GM19397 (cell line): ENCODE measurements around the gene CTIF.

Experiments used
- ATAC-seq: cut with Tn5 transposase; IDR thresholded peaks from one replicate; pipeline ENCODE4 v1.9.1; 2021; ENCODE audit warnings: mild to moderate bottlenecking, moderate library complexity; ENCODE audit not compliant: unreplicated experiment

CTIF gene

GRCh38 chr18:48889115-48889941, 350.5 kb downstream of the CTIF start:
- ATAC-seq = no peak

DNA sequence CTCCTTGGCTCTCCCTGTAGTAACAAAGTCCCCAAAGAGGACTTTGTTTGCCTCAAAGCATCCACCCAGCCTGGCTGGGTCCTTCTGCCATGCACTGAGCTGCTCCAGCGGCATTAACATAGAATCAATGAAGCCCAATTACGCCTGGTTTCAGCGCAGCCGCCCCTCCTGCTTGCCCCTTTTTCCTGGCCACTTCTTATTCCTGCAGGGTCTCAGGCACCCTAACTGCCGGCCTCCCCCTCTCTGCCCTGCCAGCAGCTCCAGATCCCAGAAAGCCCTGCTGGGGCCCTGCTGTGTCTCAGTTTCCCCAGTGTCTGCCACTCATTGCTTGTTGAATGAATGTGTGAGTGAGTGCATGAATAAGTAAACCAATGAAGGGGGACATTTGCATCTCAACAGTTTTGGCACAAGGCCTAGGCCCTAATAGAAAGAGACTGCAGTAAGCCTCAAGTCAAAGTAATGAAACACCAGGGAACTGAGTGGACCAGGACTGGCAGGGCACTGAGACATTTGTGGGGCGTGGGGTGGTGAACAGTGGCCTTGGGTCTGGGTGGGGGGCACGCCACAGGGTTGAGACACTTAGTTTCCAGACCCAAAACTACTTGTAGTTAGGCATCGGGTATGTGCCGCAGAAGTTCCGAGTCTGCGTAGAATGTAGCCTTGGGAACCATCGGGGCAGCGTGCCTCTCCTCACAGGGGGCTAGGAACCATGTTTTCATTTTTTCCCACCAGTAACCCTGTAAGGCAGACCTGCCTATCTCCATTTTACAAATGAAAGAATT, 351.3 kb downstream of the CTIF start:
- ATAC-seq = no peak

GRCh38 chr18:48891721-48892120, 352.9 kb downstream of the CTIF start:
- no peak for ATAC-seq

DNA sequence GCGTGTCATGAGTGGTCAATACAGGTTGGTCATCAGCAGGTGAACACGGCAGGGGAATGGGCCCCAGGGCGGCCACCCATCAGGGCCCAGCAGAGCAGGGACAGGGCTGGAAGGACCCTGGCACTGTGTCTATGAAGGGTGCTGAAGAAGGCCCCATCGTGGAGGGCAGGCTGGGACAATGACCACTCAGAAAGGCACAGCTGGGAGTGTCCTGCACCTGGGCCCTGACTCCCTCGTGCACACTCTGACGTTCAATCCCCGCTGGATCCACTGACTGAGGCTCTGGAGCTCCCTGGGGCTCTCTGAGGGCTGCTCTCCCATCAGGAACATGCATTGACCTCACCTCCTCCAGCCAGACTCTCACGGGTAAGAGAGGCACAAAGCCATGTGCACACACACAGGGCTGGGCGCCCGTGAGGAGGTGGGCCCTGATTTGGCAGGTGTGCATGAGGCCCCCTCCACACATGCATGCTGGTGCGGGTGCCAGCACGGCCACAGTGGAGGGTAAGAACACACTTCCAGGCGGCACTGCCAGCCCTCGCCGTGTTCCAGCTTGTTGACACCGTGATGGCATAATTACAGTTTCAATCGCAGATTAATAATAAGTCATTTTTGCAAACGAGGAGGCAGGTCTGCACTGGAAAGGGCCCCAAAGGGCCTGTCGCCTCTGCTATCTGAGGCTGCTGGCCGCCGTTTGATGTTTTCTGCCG, 353.5 kb downstream of the CTIF start:
- no peak for ATAC-seq

DNA sequence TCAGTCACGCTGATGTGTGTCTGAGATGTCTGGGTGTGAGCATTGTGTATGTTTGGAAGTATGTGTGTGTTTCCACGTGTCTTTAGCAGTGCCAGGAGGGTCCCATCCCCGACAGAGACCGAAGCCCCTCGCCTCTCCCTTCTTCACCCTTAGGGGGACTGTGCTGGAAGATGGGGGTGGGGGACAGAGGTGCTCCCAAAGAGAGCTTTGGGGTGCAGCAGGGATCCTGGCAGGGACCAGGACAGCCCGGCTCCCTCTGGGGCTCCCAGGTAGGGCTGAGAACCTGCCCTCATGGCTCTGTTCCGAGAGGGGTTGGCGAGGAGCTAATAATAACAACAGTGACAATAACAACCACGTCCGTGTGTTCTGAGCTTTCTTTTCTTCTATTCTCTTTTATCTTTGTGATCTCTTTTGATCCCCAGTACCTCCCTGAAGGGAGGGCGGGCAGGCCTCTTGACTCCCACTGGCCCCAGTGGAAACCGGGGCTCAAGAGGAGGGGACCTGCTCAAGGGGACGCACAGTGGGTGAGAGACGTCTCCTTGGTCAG, 354.3 kb downstream of the CTIF start:
- no peak for ATAC-seq

GRCh38 chr18:48893608-48894600, 355.1 kb downstream of the CTIF start:
- no peak for ATAC-seq

DNA sequence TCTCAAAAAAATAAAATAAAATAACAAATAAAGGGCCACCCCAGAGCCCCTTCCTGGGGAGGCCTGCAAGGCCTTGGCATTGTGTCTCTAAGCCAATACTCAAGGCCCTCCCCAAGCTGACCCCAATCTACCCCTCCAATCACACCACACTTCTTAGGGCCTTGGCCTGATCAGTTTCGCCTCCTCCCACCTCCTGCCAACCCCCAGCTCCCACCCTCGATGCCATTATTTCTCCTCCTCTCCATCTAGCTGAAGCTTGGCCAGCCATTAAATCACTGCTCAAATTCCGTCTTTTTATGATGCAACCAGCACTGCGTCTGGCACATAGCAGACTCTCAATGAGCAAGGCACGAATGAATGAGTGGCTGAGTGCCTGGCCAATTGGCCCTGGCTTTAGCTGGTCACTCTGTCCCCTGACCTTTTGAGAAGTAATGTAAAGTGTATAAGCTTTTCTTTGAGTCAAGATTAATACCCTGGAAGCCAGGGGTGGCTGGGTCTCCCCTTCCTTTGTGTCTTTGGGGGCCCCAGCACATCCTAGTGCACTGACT, 356.0 kb downstream of the CTIF start:
- ATAC-seq = no peak

- ATAC-seq = no peak
These were observed 357.6 kb downstream of the CTIF start for GRCh38 chr18:48896326-48896874.

DNA sequence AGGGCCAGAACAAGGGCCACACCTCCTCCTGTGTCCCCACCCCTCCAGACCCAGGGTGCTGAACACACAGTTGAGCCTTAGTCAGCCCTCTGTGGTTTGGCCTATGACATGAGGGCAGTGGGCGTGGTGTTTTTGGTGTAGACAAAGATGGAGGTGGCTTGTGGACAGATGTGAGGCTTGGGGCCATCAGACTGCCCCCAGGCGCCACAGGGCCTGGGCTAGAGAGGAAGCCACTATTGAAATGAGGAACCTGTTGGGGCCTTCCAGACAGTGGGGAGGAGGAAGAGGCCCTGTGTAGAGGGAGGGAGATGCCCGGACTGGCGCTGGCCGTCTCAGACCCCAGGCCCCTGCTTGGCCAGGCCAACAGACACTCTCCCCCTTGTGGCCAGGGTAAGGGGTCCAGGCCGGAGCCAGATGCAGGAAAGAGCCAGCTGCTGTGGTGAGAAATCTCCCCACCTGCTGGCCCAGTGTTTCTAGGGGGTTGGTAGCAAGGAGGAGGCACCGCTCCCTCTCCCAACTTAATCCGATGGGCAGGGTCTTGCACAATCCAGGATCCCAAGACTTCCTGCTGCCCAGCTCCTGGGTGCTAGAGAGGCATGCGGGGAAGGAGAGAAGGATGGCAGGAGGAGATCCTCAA, 358.2 kb downstream of the CTIF start:
- ATAC-seq = no peak

DNA sequence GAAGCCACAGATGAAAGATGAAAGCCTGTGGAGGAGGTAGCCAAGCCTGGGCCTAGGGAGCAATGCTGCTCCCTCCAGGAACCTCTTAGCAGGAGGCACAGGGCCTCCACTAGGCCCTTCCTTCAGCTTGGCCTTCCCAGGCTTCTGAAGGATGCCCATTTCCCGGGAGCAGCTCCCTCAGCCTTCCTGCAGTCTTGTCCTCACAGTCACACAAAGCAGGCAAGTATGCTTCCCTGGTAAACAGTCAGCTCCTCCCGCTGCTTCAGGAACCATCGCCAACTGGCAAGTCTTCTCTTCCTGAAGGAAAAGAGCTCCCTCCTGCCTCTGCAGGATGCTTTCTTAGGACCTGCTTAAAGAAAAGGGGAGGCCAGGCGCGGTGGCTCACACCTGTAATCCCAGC, 358.7 kb downstream of the CTIF start:
- no peak for ATAC-seq

- ATAC-seq = no peak
These were observed 359.7 kb downstream of the CTIF start for GRCh38 chr18:48898521-48898920.

DNA sequence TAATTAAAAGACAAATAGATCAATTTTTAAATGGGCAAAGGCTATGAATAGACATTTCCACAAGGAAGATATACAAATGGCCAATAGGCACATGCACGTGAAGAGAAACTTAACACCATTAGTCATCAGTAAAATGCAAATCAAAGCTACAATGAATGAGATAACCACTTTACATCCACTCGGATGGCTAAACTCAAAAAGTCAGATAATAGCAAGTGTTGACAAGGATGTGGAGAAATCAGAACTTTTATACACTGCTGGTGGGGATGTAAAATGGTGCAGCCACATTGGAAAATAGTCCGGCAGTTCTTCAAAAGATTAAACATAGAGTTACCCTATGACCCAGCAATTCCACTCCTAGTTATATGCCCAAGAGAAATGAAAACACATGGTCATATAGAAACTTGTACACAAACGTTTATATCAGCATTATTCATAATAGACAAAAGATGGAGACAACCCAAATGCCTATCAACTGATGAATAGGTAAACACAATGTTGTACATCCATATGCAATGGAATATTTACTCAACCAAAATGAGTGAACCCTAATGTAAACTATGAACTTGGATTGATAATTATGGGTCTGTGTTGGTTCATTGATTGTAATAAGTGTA, 360.8 kb downstream of the CTIF start:
- no peak for ATAC-seq

DNA sequence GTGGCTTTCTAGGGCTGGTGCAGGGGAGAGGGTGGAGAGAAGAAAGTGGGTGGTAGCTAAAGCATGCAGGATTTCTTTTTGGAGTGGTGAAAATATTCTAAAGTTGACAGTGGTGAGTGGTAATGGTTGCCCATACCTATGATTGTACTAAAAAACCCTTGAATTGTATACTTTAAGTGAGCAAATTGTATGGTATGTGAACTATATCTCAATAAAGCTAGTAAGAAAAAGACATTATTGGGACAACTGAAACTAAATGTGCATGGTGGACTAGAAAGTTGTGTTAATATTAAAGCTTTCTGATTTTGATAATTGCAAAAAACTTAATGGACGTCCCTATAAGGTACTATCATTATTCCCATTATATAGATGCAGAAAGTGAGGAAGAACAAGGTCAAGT, 361.6 kb downstream of the CTIF start:
- ATAC-seq = no peak

- ATAC-seq = no peak
These were observed 362.6 kb downstream of the CTIF start for GRCh38 chr18:48901145-48902022.

DNA sequence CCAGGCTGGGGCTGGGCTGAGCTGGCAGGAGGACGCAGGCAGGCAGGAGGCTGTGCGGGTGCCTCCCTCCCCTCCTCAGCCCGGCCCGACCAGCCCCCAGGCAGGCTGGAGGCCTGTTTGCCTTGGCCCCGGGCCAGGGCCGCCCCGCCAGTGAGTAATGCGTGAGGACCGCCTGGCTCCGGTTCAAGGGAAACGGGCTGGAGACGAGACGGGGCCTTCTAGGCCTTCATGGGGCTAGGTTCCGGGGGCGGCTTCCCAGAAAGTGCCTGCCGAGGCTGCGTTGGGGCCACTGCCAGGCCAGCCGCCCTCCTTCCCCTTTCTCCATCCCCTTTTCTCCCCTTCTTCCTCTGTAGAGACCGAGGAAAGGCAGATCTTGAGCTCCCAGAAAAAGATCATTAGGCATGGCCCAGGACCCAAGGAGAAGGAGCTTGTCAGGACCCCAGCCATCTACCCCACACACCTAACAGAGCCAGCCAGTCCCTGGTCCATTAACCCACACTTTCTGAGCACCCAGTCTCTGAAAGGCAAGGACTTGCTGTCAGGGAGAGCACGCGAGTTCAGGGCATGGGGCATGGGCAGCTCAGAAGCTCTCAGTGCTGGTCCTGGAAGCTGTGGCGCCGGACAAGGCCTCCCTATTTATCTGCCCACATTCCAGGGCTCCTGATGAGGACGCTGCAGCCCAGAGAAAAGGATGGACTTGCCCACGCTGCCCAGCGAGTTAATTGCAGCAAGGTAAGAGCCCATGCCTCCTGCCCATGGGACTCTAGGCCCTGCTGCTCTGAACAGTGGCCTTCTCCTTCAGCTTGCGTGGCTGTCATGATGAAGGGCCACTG, 363.4 kb downstream of the CTIF start:
- ATAC-seq = no peak

- ATAC-seq = no peak
These were observed 364.2 kb downstream of the CTIF start for GRCh38 chr18:48902856-48903601.
